Measurements from ENCODE around the gene FHOD1.

Gene FHOD1

GRCh38 chr16:67277294-67277998 is 30.2 kb upstream of the FHOD1 start:
- DNase-seq (ENCODE audit: low read depth, low spot score), result peak; percentile 90

GRCh38 chr16:67275321-67275720 is 28.0 kb upstream of the FHOD1 start:
- DNase-seq (ENCODE audit: low read depth, low spot score), result no peak

GRCh38 chr16:67271446-67271845 is 24.2 kb upstream of the FHOD1 start:
- no peak for DNase-seq (ENCODE audit: low read depth, low spot score)

DNA sequence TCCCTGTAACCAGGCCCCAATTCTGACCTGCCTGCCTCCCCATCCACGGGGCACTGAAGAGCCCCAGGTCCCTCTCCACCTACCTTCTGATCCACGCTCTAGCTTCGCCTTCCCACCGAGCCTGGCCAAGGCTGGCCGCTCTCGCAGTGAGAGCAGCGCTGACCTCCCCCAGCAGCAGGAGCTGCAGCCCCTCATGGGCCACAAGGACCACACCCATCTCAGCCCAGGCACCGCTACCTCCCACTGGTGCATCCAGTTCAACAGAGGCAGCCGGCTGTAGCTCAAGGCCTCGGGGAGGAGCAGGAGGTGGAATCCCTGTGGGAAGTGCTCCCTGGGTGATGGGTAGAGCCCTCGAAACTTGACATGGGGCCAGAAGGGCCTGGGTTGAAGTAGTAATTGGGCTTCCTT is 23.7 kb upstream of the FHOD1 start:
- DNase-seq (ENCODE audit: low read depth, low spot score), result no peak

GRCh38 chr16:67269766-67270165 is 22.5 kb upstream of the FHOD1 start:
- DNase-seq (ENCODE audit: low read depth, low spot score), result no peak

GRCh38 chr16:67268136-67268579 is 20.9 kb upstream of the FHOD1 start:
- DNase-seq (ENCODE audit: low read depth, low spot score), result no peak

- no peak for DNase-seq (ENCODE audit: low read depth, low spot score)
Measured at GRCh38 chr16:67265834-67266233, 18.6 kb upstream of the FHOD1 start.

GRCh38 chr16:67264866-67265265 is 17.6 kb upstream of the FHOD1 start:
- DNase-seq (ENCODE audit: low read depth, low spot score), result no peak

- no peak for DNase-seq (ENCODE audit: low read depth, low spot score)
Measured at GRCh38 chr16:67264277-67264676, 17.0 kb upstream of the FHOD1 start.

GRCh38 chr16:67263201-67263600 is 15.9 kb upstream of the FHOD1 start:
- no peak for DNase-seq (ENCODE audit: low read depth, low spot score)

- no peak for DNase-seq (ENCODE audit: low read depth, low spot score)
Measured at GRCh38 chr16:67260426-67261063, 13.3 kb upstream of the FHOD1 start.

GRCh38 chr16:67259705-67260104 is 12.4 kb upstream of the FHOD1 start:
- DNase-seq (ENCODE audit: low read depth, low spot score), result no peak

DNA sequence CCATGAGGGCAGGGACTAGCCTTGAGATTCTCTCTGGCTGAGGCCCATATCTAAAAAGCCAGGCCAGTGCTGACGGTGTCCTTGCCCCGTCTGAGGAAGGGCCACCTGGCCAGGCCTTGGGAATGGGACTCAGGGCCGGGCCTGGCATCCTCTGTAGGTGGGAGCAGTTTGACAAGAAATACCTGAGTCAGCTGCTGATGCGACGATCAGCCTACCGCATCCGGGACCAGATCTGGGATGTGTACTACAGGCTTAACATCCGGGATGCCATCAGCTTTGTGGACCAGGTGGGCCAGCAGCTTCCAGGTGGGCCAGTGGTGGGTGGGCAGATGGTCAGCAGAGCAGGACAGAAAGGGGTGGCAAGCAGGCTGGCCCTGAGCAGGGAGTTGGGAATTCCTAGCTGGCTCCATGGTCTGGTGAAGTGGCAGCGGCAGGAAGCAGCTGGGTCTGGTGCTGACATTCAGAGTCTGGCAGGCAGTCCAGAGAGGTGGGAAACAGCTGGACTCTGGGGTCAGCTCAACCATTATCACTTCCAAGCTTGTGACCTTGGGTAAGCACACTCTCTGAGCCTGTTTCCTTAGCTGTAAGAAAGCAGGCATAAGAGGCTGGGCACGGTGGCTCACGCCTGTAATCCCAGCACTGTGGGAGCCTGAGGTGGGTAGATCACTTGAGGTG is 11.0 kb upstream of the FHOD1 start:
- DNase-seq (ENCODE audit: low read depth, low spot score), result no peak

DNA sequence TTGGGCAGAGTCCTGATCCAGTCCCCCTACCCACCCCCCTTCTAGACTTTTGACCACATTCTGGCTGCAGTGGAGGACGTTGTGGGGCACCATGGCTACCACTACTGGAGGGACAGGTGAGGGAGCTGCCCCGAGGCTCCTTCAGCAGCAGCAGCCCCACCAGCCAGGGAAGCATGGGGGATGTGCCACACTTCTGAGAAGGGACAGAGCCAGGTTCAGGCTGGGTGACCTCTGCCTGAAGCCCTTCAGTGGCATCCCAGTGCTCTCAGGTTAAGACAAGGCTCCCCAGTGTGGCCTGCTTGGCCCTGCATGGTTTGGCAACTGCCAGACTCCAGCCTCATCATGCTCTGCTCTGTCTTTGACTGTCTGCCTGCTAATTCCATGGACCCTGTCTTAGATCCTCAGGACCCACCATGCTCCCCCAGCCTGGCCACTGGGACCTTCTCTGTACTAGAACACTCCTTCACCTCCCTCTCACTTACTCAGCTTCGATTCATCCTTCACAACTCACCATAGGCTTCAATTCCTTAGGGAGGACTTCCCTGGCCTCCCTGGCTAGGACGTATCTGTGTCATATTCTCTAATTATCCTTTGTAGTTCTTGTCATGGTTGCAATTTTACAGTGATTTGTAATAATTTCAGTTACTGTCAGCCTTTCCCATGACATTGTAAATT is 10.3 kb upstream of the FHOD1 start:
- no peak for DNase-seq (ENCODE audit: low read depth, low spot score)

DNA sequence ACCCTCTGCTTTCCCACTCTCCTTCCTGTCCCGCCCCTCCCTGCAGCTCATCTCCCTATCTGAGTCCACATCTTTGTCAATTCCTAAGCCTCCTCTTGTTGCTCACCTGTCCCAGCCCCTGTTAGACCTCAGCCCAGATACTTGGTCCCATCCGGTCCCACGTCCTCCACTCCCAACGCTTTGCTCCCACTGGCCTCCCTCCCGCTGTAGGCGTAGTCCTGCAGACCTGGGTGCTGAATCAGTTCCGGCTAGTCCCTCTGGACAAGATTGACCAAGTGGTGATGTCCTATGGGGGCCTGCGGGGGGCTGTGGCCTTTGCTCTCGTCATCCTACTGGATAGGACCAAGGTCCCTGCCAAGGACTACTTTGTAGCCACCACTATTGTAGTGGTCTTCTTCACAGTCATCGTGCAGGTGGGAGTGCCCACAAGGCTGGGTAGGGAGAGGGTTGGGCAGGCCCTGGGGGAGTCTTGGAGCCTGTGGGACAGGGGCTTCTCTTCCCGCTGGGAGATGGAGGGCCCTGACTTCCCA is 9.5 kb upstream of the FHOD1 start:
- DNase-seq (ENCODE audit: low read depth, low spot score), result no peak

- DNase-seq (ENCODE audit: low read depth, low spot score), result no peak
Measured at GRCh38 chr16:67255553-67256221, 8.4 kb upstream of the FHOD1 start.

DNA sequence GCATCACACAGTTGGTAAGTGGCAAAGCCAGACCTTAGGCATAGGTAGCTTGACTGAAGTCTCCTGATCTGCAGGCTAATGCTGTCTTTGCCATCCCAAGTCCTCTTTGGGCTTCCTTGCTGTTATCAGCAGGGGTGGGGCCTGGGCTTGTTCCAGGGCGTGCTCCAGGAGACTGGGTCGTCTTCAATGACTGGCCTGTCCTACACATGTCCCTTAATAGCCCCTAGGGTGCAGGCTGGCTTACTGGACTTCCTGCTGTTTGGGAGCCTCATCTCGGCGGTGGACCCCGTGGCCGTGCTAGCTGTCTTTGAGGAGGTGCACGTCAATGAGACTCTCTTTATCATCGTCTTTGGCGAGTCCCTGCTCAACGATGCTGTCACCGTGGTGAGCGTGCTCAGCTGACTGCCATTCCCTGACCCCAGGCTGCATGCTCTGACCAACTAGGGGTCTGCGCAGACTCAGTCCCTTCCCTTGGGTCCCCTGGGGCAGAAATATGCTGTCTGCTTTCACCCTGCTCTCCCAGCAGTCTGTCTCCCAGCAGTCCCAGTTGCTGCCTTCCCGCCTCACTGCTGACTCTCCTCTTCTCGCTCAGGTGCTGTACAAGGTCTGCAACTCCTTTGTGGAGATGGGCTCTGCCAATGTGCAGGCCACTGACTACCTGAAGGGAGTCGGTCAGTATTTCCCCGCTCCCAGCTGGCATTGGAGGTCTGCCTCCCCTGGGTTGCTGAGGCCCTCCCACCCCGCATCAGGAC is 7.7 kb upstream of the FHOD1 start:
- no peak for DNase-seq (ENCODE audit: low read depth, low spot score)

GRCh38 chr16:67252609-67253497 is 5.6 kb upstream of the FHOD1 start:
- DNase-seq (ENCODE audit: low read depth, low spot score), result no peak

DNA sequence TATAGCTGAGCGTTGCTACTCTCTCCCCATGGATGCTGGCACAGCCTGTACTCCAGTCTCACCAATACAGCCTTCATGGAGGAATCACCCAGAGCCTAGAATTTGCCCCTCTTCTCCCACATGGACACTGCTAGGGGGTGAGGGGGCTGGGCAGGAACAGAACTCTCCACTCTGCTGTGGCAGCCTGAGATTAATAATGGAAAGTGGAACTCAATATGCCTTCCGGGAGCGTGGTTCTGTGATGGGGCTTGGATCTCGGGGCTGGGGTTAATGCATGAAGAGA is 2.7 kb upstream of the FHOD1 start:
- DNase-seq (ENCODE audit: low read depth, low spot score), result no peak
